SKM-1 (cell line): ENCODE results near the gene PSAP.

ENCODE experiments used
- DNase-seq: peaks from one replicate; lab custom pipeline; 2025; ENCODE audit not compliant: unreplicated experiment; lab: John Stamatoyannopoulos, UW

The PSAP gene

GRCh38 chr10:71789871-71790270 lies 61.2 kb downstream of the PSAP start:
- DNase-seq = no peak

- DNase-seq = no peak
Observed at GRCh38 chr10:71788954-71789353, 62.1 kb downstream of the PSAP start.

- no peak for DNase-seq
Observed at GRCh38 chr10:71784679-71785272, 66.3 kb downstream of the PSAP start.

GRCh38 chr10:71783917-71784678 lies 67.0 kb downstream of the PSAP start:
- DNase-seq = no peak

GRCh38 chr10:71782917-71783490 lies 68.0 kb downstream of the PSAP start:
- DNase-seq = no peak

GRCh38 chr10:71782221-71782916 lies 68.7 kb downstream of the PSAP start:
- no peak for DNase-seq

- DNase-seq = no peak
Observed at GRCh38 chr10:71780719-71781118, 70.3 kb downstream of the PSAP start.

- no peak for DNase-seq
Observed at GRCh38 chr10:71780156-71780555, 70.9 kb downstream of the PSAP start.

- DNase-seq = no peak
Observed at GRCh38 chr10:71779641-71780040, 71.4 kb downstream of the PSAP start.

GRCh38 chr10:71778071-71778825 lies 72.8 kb downstream of the PSAP start:
- no peak for DNase-seq

- DNase-seq = no peak
Observed at GRCh38 chr10:71777213-71777985, 73.7 kb downstream of the PSAP start.

- DNase-seq = peak; percentile 66
Observed at GRCh38 chr10:71776481-71776925, 74.5 kb downstream of the PSAP start.

GRCh38 chr10:71774916-71775702 lies 75.9 kb downstream of the PSAP start:
- peak; percentile 95 for DNase-seq

GRCh38 chr10:71773221-71773971 lies 77.7 kb downstream of the PSAP start, which contains the start of gene VSIR:
Gene VSIR, minus strand, starts transcription at chr10:71773520. Its CDS starts 81 bp downstream, at chr10:71773439.
- peak; percentile 66 for DNase-seq

- DNase-seq = no peak
Observed at GRCh38 chr10:71772832-71773220, 78.2 kb downstream of the PSAP start.

- no peak for DNase-seq
Observed at GRCh38 chr10:71771821-71772617, 79.0 kb downstream of the PSAP start.

- DNase-seq = no peak
Observed at GRCh38 chr10:71771204-71771603, 79.8 kb downstream of the PSAP start.

GRCh38 chr10:71770789-71771188 lies 80.3 kb downstream of the PSAP start:
- no peak for DNase-seq
